GM12892 (cell line): ENCODE measurements around the gene PREX1.

Experiments
- POLR2A ChIP-seq: IDR thresholded peaks from 2 replicates; pipeline ENCODE4 v1.6.1; 2011; ENCODE audit warnings: low read depth, low read length, control low read depth
- POLR2AphosphoS5 ChIP-seq: IDR thresholded peaks from 2 replicates; pipeline ENCODE4 v1.6.1; 2011; ENCODE audit warnings: low read depth, low read length, control low read depth

GRCh38 chr20:48821261-48821920, 6.4 kb downstream of the PREX1 start:
- TF ChIP-seq POLR2AphosphoS5 = no peak
- no peak for TF ChIP-seq POLR2A
